HG03159 (cell line): ENCODE measurements around the gene RASA3.
"Not testable (repeated sequence)": the region's sequence is repeated elsewhere in the genome, so short reads cannot be mapped to it uniquely, and the experiment has no call there.

Source experiments
- ATAC-seq: cut with Tn5 transposase; IDR thresholded peaks from one replicate; pipeline ENCODE4 v1.9.1; 2021; ENCODE audit warnings: mild to moderate bottlenecking, moderate library complexity; ENCODE audit not compliant: unreplicated experiment

RASA3 gene

DNA sequence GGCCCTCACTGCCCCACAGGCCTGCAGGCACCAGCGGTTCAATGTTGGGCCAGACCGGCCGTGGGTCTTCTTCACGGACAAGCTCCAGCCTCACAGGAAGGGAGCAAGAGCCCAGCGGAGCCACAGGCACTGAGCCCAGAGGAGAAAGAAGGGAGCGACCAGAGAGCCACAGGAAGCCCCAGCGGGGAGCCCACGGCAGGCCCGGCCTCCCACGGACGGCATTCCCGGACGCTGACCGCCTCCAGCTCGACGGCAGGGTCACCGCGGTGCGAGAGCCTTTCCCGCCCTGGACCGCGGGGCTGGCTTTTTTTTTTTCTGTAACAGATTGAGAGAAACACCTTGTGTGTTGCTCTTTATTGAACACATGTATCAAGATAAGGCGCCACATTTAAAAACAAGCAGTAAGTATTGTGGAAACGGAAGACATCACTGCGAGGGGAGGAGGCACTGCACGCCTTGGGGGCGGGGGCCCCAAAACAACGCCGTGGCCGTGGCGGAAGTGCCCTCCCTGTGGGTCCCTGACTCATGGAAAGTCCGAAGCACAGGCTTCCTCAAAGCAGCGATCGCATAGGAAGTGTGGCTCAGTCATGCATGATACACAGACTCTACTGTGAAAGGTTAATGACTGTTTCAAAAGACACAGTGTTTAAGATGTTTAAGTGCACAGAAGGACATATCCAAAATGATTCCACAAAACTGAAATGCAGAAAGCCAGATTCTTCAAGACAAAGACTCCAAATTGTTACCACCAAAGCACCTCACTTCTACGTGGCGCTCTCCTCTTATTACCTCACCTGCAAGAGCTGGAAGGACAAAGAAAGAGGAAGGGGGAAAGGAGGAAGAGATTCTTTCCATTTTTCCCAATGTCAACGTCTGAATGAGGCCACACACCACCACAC, 3.5 kb downstream of the RASA3 start:
- ATAC-seq, result peak; percentile 52

DNA sequence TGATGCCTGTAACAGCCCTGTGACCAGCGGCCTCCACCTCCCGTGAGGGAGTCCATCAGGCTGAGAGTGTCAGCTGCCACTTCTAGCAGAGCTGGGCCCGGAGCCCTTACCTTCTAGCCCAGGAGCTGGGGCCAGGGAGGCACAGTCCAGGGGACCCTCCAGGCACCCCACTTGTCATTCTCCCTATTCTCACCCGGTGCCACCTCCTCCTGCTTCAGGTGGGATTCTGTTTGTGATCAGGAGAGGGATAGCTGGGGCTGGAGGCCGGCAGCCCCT, 4.1 kb downstream of the RASA3 start:
- ATAC-seq, result no peak

DNA sequence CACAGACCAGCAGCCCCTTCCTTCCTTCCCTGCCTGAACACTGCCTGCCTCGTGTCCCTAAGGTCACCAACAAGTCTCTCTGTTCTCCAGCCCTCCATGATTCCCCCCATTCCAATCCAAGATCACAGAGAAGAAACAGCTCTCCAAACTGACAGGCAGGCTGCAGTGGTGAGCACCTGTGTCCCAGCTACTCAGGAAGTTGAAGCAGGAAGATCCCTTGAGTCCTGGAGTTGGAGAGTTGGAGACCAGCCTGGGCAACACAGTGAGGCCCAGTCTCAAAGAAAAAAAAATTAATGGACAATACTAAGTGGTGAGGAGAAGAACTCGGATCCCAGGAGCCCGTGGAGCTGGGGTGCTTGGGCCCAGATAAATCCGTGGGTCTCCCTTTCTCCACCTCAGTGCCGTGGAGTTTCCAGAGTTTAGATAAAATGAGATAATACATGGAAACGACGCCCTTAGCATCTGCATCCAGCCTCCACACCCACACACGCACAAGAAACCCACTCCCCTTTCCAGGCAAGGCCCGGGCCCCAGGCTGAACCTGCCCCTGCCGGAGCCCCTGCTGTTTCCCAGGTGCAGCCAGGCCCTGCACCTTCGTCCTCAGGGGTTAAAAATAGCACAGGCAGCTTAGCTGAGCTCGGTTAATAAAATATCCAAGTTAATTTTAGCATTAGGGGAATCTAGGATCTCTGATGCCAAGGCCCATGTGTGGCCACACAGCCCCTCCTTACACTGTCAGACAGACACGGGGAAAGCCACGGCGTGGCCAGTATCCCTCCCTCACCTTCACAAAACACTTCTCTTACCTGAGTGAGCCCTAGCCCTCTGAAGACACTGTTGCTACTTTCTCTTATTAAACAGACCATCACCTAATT, 4.7 kb downstream of the RASA3 start:
- no peak for ATAC-seq

DNA sequence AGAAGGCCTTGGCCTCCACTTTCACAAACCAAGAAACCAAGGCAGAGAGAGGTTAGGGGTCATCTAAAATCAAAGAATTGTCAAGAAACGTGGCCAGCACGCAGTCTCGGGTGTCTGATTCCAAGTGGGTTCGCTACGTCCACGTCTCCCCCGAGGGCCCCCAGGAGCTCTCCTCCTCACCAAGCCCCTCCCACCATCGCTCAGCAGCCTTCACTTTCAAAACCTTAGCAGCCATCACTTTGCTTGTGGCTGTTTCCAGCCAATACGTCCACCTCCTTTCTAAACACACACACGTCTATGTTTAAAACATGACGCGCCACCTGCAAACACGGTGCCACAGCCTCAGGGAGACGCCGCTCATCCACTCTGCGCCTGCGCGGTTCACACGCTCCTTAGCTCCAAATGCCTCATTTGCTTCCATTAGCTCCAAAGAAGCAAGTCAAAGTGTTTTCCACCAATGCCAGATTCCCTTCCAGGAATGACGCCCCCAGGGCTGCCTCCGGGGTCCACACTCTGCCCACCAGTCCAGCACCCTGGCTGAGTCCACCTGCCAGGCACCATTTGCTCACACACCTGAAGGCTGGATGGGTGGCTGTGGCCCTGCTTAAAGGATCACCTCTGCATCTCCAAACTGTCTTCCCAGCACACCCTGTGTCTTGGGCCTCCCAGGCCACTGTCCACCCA, 5.5 kb downstream of the RASA3 start:
- ATAC-seq, result no peak

DNA sequence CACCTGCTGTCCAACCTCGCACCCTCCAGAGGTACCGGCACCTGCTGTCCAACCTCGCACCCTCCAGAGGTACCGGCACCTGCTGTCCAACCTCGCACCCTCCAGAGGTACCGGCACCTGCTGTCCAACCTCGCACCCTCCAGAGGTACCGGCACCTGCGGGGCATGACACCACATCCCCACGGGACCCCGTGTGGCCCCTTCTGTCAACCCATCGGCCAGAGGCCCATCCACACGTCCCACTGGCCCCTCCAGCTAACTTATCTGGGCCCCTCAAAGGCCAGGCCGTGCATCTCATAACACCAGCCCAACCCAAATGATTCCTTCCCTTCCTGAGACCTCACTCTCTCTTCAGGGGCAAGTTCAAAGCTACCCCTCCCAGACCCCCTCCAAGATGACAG, 6.3 kb downstream of the RASA3 start:
- not testable (repeated sequence) for ATAC-seq

DNA sequence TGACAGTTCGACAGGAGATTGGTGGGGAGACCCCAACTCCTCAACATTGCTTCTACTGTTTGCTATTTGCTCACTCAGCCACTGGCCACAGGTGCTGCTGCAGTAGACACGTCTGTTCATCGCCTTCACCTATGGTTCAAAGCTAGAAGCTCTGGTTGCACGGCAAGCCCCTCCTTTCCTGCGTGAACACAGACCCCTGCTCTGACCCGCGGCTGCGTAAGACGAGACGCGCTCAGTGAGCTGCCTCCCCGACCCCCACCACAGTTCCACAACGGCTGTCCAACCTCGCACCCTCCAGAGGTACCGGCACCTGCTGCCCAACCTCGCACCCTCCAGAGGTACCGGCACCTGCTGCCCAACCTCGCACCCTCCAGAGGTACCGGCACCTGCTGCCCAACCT, 6.8 kb downstream of the RASA3 start:
- no peak for ATAC-seq

DNA sequence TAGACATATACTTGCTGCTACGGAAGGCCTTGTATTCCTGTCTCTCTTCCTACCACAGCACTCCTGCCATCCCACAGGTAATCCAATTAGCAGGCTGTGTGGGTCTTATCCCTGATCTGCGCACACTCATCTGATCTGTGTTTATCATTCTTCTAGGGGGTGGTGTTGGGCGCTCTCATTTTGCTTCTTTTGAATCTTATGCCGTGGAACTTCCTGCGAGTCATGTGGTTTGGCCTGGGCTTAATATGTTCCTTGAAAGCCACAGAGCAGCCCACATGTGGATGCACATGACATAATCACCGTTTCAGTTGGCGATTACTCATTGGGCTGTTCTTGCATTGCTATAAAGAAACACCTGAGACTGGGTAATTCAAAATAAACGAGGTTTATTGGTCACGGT, 7.5 kb downstream of the RASA3 start:
- ATAC-seq, result no peak

DNA sequence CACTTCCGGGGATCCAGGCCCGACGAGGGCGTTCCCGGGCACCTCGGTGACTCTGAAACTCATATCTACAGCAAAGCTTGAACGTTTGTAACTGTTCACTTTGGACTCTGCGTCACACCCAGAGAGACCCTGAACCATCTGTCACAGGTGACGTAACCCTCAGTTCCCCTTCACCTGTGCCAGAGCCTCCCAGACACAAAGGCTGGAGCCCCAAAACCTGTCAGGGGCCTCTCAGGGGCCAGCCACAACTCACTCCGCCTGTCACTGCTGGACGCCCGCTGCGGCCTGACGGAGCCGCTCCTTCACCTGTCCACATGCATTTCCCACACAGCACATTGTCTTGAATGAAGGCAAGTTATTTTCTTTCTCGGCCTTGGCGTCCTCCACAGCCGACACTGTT, 8.0 kb downstream of the RASA3 start:
- ATAC-seq, result no peak

DNA sequence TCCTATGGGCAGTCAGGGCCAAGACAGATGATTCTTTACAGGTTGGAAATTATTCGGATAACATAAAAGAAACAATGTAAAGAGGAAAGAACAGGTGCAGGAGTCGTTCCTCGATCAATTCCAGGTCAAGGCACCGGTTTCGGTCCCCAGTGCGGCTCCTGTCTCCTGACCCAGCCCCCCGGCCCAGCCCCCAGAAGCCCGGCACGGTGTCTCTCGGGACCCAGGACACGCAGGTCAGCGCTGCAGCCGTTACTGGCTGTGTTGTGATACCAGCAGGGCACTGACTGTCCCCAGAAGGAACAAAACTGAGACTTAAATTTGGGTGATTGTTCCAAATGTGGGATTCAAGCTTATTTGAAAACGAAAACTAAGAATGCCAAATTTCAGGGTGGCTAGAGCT, 8.5 kb downstream of the RASA3 start:
- no peak for ATAC-seq

DNA sequence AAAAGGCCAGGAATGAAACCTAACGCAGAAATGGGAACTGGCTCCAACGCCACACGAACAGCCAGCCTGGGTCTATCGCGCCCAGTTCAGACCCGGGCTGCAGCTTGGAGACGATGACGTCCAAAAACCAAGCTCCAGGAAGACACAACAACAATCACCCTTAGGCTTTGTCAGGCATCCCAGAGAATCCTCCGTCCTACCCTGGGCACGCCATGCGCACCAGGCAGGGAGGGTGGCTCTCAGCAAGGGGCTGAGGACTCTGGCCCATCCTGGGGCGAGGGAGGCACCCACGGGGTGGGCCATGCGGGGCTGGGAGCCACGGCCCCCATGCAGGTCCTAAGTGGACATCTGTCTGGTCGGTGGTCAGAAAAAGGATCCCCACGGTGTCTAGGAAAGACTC, 9.0 kb downstream of the RASA3 start:
- no peak for ATAC-seq

DNA sequence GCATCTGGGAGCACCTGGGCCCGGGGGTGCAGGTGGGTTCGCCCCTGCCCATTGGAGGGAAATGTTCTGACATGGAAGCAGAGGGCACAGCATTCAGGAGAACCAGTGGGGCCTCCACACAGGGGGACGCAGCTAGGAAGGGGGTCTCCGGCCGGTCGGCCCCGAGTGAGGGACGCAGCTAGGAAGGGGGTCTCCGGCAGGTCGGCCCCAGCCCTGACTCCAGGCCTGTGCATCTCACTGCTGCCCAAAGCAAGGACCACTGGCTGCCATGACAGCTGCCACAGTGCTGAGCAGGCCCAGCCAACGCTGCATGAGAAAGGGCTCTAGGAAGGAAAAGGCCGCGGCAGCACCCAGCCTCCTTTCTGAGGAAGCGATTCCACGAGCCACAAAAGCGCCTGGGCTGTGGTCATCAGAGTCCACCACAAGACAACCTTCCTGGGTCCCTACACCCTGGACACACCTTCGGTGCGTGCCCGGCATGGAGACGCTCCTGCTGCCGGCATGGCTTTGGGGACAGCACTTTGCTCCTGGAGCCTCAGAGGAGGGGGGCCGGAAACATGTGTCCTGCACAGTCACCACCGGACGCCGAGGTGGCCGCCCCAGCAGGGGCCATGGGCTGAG, 9.7 kb downstream of the RASA3 start:
- no peak for ATAC-seq

DNA sequence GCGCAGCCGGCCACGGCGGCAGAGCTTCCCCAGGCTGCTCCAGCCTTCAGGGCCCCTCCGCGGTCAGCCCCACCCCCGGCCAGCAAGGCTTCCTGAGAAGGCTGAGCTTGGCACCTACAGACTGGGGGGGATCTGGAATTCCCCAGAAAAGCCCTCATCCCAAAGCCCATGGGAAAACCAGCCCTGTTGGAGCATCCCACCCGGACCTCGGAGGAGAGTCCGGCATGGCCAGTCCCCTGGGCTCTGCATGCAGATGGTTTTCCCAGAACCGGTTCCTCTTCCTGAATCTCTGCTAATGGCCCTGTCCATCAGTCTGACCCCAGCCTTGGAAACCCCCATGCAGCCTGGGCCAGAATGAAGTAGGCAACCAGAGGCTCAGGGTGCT, 10.3 kb downstream of the RASA3 start:
- no peak for ATAC-seq

DNA sequence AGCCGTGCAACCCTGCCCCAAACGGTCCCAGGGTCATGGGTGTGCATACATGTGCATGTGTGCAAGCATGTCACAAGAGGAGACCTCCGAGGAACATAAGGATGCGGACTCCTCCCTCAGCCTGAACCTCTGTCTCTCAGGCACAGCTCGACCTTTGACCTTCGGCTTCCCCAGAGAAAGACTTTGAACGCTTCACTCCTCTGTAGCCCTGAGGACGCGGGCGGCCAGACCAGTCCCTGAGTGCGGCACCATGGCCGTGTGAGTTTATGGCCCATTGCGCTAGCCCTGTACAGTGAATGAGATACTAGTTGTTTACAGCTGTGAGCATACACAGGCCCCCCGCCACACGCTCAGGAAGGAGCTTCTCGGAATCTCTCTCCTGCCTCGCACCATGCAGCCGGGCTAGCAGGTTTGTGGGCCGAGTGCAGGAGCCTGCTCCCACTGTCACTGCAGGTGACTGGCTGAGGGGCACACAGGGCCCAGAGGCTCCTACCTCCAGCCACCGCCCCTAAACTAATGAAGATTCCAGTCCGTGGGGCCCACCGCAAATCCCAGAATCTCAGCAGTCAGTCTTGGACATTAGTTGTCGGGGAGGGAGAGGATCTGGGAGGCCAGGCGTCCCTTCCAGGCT, 10.8 kb downstream of the RASA3 start:
- no peak for ATAC-seq

DNA sequence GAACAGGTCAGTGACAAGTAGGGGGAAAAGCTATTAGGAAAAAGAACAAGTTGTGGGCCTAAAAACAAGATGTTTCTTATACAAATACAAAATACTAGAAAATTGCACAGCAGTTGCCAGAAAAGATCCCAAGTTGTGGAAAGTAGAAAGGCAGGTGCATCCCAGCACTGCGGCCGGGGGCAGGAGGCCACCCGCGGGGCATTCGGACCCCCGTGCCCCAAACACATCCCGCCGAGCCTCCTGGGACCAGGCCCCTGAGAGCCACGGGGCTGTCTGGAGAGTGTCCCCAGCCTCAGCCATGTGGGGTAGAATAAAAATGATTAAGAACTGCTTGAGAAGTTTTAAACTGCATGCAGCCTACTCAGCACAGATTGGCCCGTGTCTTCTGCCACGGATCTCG, 11.4 kb downstream of the RASA3 start:
- no peak for ATAC-seq

DNA sequence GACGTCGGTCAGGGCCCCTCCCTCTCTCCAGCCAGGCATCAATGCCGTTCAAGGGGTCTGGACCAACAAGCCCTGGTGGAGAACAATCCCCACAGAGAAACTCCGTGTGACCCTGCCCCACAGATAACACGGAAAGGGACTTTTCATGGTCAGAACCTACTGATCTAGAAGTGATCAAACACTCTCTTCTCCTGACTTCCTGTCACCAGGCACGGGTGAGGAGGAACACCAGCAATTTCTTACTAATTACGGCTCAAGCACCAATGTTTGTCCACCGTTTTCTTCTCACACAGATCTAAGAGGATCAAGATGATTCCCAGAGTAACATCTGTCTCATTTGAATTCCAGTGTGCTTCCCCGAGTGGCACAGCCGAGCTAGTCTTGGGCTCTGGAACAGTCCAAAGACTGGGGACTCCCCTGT, 11.8 kb downstream of the RASA3 start:
- ATAC-seq, result no peak

DNA sequence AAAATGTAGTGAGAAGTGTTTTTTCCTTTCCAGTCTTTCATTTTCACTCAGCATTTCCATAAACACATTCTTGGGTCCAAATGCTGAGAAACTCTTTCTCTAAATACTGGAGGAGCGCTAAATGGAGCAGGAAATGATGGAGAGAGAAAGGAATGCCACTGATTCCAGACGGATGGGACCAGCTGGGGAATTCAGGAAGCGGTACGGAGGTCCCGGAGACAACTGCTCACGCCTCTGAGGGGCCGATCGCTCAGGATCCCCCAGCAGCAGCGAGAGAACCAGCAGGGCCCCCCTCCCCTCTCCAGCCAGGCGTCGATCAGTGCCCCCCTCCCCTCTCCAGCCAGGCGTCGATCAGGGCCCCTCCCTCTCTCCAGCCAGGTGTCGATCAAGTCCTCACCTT, 13.2 kb downstream of the RASA3 start:
- no peak for ATAC-seq

DNA sequence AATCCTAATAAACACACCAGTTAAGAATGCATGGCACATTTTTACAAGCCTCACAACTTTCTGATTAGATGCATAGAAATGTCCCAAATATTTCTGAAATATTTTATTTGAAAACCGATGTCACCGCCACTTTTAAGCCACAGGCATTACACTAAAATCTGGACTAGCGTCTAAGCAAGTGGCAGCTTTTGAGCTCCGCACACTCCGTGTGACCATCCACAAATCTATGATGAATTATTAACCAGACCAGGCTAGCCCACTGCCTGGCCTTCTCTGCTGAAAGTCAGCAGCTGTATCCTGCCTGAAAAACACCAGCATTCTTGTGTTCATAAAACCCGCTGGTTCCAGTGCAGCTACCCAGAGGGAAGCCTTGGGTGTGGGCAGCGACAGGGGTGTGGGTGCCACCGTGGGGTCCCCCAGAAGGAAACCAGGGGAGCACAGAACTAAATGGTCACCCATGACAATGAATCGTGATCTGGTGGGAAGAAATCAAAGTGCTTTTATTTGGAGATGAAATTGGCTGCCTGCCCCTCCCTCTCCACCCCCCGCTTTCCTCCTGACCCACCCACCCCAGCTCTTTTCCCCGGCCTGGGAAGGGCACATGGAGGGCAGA, 13.8 kb downstream of the RASA3 start:
- no peak for ATAC-seq

DNA sequence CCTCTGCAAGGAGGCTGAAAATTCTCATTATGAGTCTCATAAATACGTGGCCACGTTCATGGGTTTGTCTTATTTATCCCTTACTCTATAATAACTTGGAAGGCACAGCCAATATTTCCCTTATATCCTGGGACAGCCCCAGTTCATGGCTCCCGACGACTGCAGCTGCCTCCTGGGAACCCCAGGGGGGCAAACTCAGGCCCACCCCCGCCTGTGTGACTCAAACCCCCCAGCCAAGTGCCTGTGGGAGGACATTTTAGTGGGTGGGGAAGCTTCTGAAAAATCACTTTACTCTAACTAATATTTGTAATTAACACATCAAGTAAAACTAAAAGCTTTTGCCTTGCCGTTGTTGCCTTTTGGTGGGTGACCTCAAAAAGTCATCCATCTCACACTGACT, 14.3 kb downstream of the RASA3 start:
- no peak for ATAC-seq

DNA sequence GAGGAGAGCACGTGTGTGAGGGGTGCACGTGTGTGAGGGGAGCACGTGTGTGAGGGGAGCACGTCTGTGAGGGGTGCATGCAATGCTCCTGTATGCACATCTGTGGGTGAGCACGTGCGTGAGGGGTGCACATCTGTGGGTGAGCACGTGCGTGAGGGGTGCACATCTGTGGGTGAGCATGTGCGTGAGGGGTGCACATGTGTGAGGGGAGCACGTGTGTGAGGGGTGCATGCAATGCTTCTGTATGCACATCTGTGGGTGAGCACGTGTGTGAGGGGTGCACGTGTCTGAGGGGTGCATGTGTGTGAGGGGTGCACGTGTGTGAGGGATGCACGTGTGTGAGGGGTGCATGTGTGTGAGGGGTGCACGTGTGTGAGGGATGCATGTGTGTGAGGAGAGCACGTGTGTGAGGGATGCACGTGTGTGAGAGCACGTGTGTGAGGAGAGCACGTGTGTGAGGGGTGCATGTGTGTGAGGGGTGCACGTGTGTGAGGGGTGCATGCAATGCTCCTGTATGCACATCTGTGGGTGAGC, 15.0 kb downstream of the RASA3 start:
- not testable (repeated sequence) for ATAC-seq

DNA sequence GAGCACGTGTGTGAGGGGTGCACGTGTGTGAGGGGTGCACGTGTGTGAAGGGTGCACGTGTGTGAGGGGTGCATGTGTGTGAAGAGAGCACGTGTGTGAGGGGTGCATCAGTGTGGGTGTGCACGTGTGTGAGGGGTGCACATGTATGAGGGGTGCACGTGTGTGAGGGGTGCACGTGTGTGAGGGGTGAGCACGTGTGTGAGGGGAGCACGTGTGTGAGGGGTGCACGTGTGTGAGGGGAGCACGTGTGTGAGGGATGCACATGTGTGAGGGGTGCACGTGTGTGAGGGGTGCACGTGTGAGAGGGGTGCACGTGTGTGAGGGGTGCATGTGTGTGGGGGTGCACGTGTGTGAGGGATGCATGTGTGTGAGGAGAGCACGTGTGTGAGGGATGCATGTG, 15.7 kb downstream of the RASA3 start:
- ATAC-seq, result no peak
